ENCODE data around the gene CDADC1.

DNA sequence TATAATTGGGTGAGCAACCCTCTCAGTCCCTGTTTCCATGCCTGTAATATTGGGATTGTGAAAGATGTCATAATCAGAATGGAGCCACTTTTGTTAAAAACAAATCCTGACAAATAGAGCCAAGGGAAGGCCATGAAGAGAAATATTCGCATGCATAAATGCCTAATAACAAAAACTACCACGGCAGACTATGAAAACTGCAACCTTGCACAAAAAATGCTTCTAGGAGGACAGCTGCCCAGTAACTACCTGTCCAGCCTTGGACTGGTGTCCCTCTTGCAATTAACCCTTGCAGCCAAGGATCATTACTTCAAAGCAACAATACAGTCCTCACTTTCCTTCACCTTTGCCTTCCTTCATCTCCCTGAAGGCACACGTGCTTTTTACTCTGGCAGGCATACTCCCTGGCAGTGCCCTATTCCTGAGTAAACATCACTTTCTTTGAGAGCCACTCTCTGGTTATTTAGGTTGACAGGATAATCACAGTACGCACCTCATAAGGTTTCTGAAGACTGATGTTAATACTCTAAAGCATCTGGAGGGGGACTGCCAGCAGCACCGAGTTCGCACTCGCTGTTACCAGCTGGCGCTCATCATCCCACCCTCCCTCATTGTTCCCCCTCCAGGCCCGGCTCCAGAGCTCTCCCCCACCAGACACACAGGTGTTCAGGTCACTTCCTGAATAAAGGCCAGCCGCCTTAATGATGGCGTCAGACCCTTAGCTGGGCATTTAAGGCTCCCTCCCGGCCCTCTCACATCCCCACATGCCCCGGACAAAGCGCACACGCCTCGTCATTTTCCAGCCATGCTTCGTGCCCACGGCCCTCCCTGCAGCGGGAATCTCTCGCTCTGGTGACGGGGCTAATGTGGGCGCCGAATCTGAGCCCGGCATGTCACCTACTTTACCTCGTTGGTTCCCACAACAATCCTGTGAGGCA is 57.3 kb downstream of the CDADC1 start:
- TF ChIP-seq, protein P1, sequence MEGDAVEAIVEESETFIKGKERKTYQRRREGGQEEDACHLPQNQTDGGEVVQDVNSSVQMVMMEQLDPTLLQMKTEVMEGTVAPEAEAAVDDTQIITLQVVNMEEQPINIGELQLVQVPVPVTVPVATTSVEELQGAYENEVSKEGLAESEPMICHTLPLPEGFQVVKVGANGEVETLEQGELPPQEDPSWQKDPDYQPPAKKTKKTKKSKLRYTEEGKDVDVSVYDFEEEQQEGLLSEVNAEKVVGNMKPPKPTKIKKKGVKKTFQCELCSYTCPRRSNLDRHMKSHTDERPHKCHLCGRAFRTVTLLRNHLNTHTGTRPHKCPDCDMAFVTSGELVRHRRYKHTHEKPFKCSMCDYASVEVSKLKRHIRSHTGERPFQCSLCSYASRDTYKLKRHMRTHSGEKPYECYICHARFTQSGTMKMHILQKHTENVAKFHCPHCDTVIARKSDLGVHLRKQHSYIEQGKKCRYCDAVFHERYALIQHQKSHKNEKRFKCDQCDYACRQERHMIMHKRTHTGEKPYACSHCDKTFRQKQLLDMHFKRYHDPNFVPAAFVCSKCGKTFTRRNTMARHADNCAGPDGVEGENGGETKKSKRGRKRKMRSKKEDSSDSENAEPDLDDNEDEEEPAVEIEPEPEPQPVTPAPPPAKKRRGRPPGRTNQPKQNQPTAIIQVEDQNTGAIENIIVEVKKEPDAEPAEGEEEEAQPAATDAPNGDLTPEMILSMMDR (IDR thresholded peaks at IDR 0.05; ENCODE audit: low read depth, low read length): no peak
- no peak for TF ChIP-seq EZH2phosphoT487 (IDR thresholded peaks at IDR 0.05; ENCODE audit: low read depth)

All from OCI-LY3 (cell line).